OCI-LY7 (cell line): Measurements from ENCODE around the gene RCBTB2. TPM values are rescaled to one million over a fixed set of nuclear protein-coding genes. Genes with fewer than 3 reads are reported as not detected.

Experiments
- BruUV-seq: library from RNA; stranded (reverse); fragments of 400-500 nt; replicated peaks from 2 replicates; lab custom pipeline; 2021; lab: Mats Ljungman, UMichigan
- CTCF ChIA-PET: fragments of 300-600 bp; sonication (Branson Sonifier 250); formaldehyde crosslinking; loops from one replicate; lab custom pipeline; 2022; ENCODE audit warnings: antibody characterized with exemption; ENCODE audit not compliant: unreplicated experiment; lab: Charles Lee
- POLR2A ChIA-PET: fragments of 300-600 bp; sonication (Branson Sonifier 250); formaldehyde crosslinking; loops from one replicate; lab custom pipeline; 2022; ENCODE audit warnings: antibody characterized with exemption; lab: Charles Lee
- DNase-seq: peaks from one replicate; pipeline ENCODE4 v3.0.0-alpha.2; 2015; ENCODE audit warnings: low spot score
- H2AFZ ChIP-seq: fragments of 200-600 bp; sonication (generic), shearing (Covaris generic); 2 replicates; pipeline ENCODE4 v1.6.1; 2014; ENCODE audit warnings: mild to moderate bottlenecking, antibody characterized with exemption, low read length, moderate library complexity
- H3K27ac ChIP-seq: fragments of 200-600 bp; sonication (generic); 2 replicates; pipeline ENCODE4 v1.5.1; 2014; ENCODE audit warnings: mixed run types, low read depth, mild to moderate bottlenecking, moderate library complexity, low read length, inconsistent platforms; ENCODE audit not compliant: poor library complexity, severe bottlenecking
- H3K36me3 ChIP-seq: fragments of 200-600 bp; sonication (generic); 2 replicates; pipeline ENCODE4 v1.6.1; 2014; ENCODE audit warnings: mild to moderate bottlenecking, antibody characterized with exemption, low read length, moderate library complexity, mixed read lengths; ENCODE audit not compliant: insufficient read depth
- H3K4me1 ChIP-seq: fragments of 200-600 bp; sonication (generic); 2 replicates; pipeline ENCODE4 v1.5.1; 2014; ENCODE audit warnings: mild to moderate bottlenecking, low read length; ENCODE audit not compliant: insufficient read depth, poor library complexity, severe bottlenecking
- H3K4me2 ChIP-seq: fragments of 200-600 bp; sonication (generic); 2 replicates; pipeline ENCODE4 v1.6.1; 2014; ENCODE audit warnings: mild to moderate bottlenecking, low read length
- H3K4me3 ChIP-seq: fragments of 200-600 bp; sonication (generic); 2 replicates; pipeline ENCODE4 v1.5.1; 2014; ENCODE audit warnings: mild to moderate bottlenecking, low read depth, low read length; ENCODE audit not compliant: poor library complexity, severe bottlenecking
- H3K79me2 ChIP-seq: fragments of 200-600 bp; sonication (generic); 2 replicates; pipeline ENCODE4 v1.6.1; 2016; ENCODE audit warnings: low read depth, mild to moderate bottlenecking, low read length, moderate library complexity, mixed read lengths; ENCODE audit not compliant: insufficient read depth
- H3K9me2 ChIP-seq: fragments of 200-600 bp; sonication (generic); 2 replicates; pipeline ENCODE4 v1.6.1; 2016; ENCODE audit warnings: mild to moderate bottlenecking, low read length, mixed read lengths; ENCODE audit not compliant: insufficient read depth
- H3K9me3 ChIP-seq: fragments of 200-600 bp; sonication (generic); 2 replicates; pipeline ENCODE4 v1.6.1; 2014; ENCODE audit warnings: mild to moderate bottlenecking, mixed run types, low read length, mixed read lengths
- H4K20me1 ChIP-seq: fragments of 200-600 bp; sonication (generic); 2 replicates; pipeline ENCODE4 v1.6.1; 2014; ENCODE audit warnings: mild to moderate bottlenecking, antibody characterized with exemption, low read length, moderate library complexity, mixed read lengths; ENCODE audit not compliant: insufficient read depth
- CTCF ChIP-seq: fragments of 200-600 bp; sonication (generic); conservative IDR thresholded peaks from 2 replicates; pipeline ENCODE4 v1.5.1; 2014; ENCODE audit warnings: mild to moderate bottlenecking, antibody characterized with exemption, low read length, moderate library complexity, mixed read lengths
- EZH2phosphoT487 ChIP-seq: fragments of 200-600 bp; sonication (generic); IDR thresholded peaks from 2 replicates; pipeline ENCODE4 v1.6.1; 2018; ENCODE audit warnings: low read depth, borderline replicate concordance, mild to moderate bottlenecking, mixed run types, antibody characterized with exemption, low read length, moderate library complexity, mixed read lengths
- intact Hi-C: fragments of 100-400 bp; cut with micrococcal nuclease; formaldehyde crosslinking; loops from one replicate; pipeline ENCODE4 v1.10.0; 2022; ENCODE audit not compliant: unreplicated experiment
- total RNA-seq, 2 experiments: library from RNA; depleted of rRNA in 1 of 2; stranded (reverse); fragments of >200 nt in 1 of 2; shearing (Covaris generic) in 1 of 2; gene quantifications; 2 replicates each; pipeline ENCODE4 v1.2.3, GENCODE V29; 2014 to 2022

Gene RCBTB2
- total RNA-seq, 2 experiments from 2014 or later = 7.2 to 9.0 TPM

- no peaks in the 10 kb centered on the region for H3K79me2 ChIP-seq
- POLR2A ChIA-PET = interaction anchor here (0.6 to 1.9 kb wide), 4 partner anchors 10 to 1528 kb away, joined by 3 to 7 read pairs (median 5); partner anchors contain the start of gene RCBTB2
- peak overlapping the region; percentile 38 for H3K4me3 ChIP-seq
- H3K27ac ChIP-seq = no peak overlapping the region
- DNase-seq = no peak
- H3K4me1 ChIP-seq = peaks cover 56% of the 10 kb centered on the region
- no peaks in the 10 kb centered on the region for H3K9me3 ChIP-seq
- no peak overlapping the region for H2AFZ ChIP-seq
- CTCF ChIA-PET = interaction anchor here (1.9 kb wide), 1 partner anchor 27 kb away, joined by 4 read pairs; the partner anchor contains the start of gene RCBTB2
- no peaks in the 10 kb centered on the region for H3K9me2 ChIP-seq
- H3K36me3 ChIP-seq = no peaks in the 10 kb centered on the region
- no TSS peak for BruUV-seq
- no peak for TF ChIP-seq EZH2phosphoT487
- TF ChIP-seq CTCF = 0 out of 2 replicates have a peak, but pooled peaks have one; percentile 11
- H4K20me1 ChIP-seq = peaks cover 5% of the 10 kb centered on the region; the same call in 1 of the 2 replicates
- H3K4me2 ChIP-seq = peak overlapping the region; percentile 87
- intact Hi-C loops = loop anchor here (1.0 to 2.0 kb wide), 3 partner anchors 13 to 58 kb away; no protein-coding TSS in a partner anchor
Measured at GRCh38 chr13:48505012-48505411, 27.9 kb downstream of the RCBTB2 start.

GRCh38 chr13:48504606-48505005 lies 28.3 kb downstream of the RCBTB2 start:
- CTCF ChIA-PET = no interaction called here
- no peaks in the 10 kb centered on the region for H3K9me3 ChIP-seq
- no peaks in the 10 kb centered on the region for H3K36me3 ChIP-seq
- no peaks in the 10 kb centered on the region for H3K79me2 ChIP-seq
- no TSS peak for BruUV-seq
- no peak overlapping the region for H3K4me2 ChIP-seq
- H4K20me1 ChIP-seq = peaks cover 5% of the 10 kb centered on the region; the same call in 1 of the 2 replicates
- intact Hi-C loops = loop anchor here (1.0 to 2.0 kb wide), 3 partner anchors 12 to 58 kb away; no protein-coding TSS in a partner anchor
- DNase-seq = no peak
- POLR2A ChIA-PET = interaction anchor here (0.6 to 1.9 kb wide), 3 partner anchors 9 to 1527 kb away, joined by 3 to 7 read pairs (median 5); no protein-coding TSS in a partner anchor
- TF ChIP-seq CTCF = no peak; the same call in 1 of the 2 replicates
- no peak for TF ChIP-seq EZH2phosphoT487
- no peak overlapping the region for H3K4me3 ChIP-seq
- H3K27ac ChIP-seq = no peak overlapping the region
- no peak overlapping the region for H2AFZ ChIP-seq
- peaks cover 56% of the 10 kb centered on the region for H3K4me1 ChIP-seq
- H3K9me2 ChIP-seq = no peaks in the 10 kb centered on the region
